CD14-positive monocyte (primary cell): Measurements from ENCODE around the gene SLC1A2. TPM values are rescaled to one million over a fixed set of nuclear protein-coding genes. Genes with fewer than 3 reads are reported as not detected.

Source experiments
- DNase-seq, 3 donors: peaks; one replicate each; pipeline ENCODE4 v3.0.0-alpha.2; 2011 to 2022
- H2AFZ ChIP-seq: 2 replicates; pipeline ENCODE4 v1.6.0; 2012; ENCODE audit warnings: mild to moderate bottlenecking, low read depth, low read length, inconsistent platforms; ENCODE audit not compliant: insufficient read depth, poor library complexity, severe bottlenecking
- H3K27ac ChIP-seq, 2 donors: 1 replicate in 1 of 2; 2 replicates in 1 of 2; pipeline ENCODE4 v1.5.1; 2012 to 2013; ENCODE audit warnings: low read length in 2 of 2, control low read depth in 1 of 2, inconsistent platforms in 1 of 2, low read depth in 1 of 2, mild to moderate bottlenecking in 1 of 2
- H3K27me3 ChIP-seq, 2 donors: one replicate each; pipeline versions ENCODE4 v1.6.0 to v1.6.1; 2011 to 2013; ENCODE audit warnings: low read length in 2 of 2; ENCODE audit not compliant: control insufficient read depth in 2 of 2, insufficient read depth in 2 of 2
- H3K36me3 ChIP-seq, 2 donors: replicated peaks in 1 of 2; 1 replicate in 1 of 2; 2 replicates in 1 of 2; pipeline versions ENCODE4 v1.5.1 to v1.6.1; 2012 to 2013; ENCODE audit warnings: low read length in 2 of 2, control low read depth in 1 of 2, inconsistent platforms in 1 of 2, mild to moderate bottlenecking in 1 of 2; ENCODE audit not compliant: insufficient read depth in 2 of 2, control insufficient read depth in 1 of 2
- H3K4me1 ChIP-seq, 2 donors: 1 replicate in 1 of 2; 2 replicates in 1 of 2; pipeline versions ENCODE4 v1.5.1 to v1.6.1; 2012 to 2013; ENCODE audit warnings: low read length in 2 of 2, control low read depth in 1 of 2, inconsistent platforms in 1 of 2, mild to moderate bottlenecking in 1 of 2, moderate library complexity in 1 of 2; ENCODE audit not compliant: insufficient read depth in 2 of 2, control insufficient read depth in 1 of 2
- H3K4me2 ChIP-seq: replicated peaks from 2 replicates; pipeline ENCODE3; 2012; ENCODE audit warnings: low read length, moderate library complexity, mild to moderate bottlenecking; ENCODE audit not compliant: poor library complexity, severe bottlenecking; ENCODE audit errors: extremely low read depth
- H3K4me3 ChIP-seq, 3 experiments: fragments of 200-600 bp in 1 of 3; sonication (generic) in 1 of 3; replicated peaks in 1 of 3; 1 replicate in 2 of 3; 2 replicates in 1 of 3; pipeline ENCODE4 v1.5.1; 2011 to 2013; ENCODE audit warnings: low read length in 3 of 3, mild to moderate bottlenecking in 3 of 3, control low read depth in 2 of 3, low read depth in 2 of 3, inconsistent platforms in 1 of 3, moderate library complexity in 1 of 3
- H3K79me2 ChIP-seq: 2 replicates; pipeline ENCODE4 v1.6.0; 2012; ENCODE audit warnings: mild to moderate bottlenecking, control low read depth, inconsistent platforms, low read length, moderate library complexity; ENCODE audit not compliant: insufficient read depth
- H3K9ac ChIP-seq: 2 replicates; pipeline ENCODE4 v1.6.0; 2017; ENCODE audit warnings: low read length, mild to moderate bottlenecking; ENCODE audit not compliant: insufficient read depth, poor library complexity, severe bottlenecking
- H3K9me3 ChIP-seq, 2 donors: replicated peaks in 1 of 2; 1 replicate in 1 of 2; 2 replicates in 1 of 2; pipeline versions ENCODE4 v1.5.1 to v1.6.1; 2012 to 2013; ENCODE audit warnings: low read length in 2 of 2, control low read depth in 1 of 2; ENCODE audit not compliant: control insufficient read depth in 1 of 2, insufficient read depth in 1 of 2
- H4K20me1 ChIP-seq: 2 replicates; pipeline ENCODE4 v1.6.0; 2012; ENCODE audit warnings: mild to moderate bottlenecking, low read length, control low read depth, moderate library complexity; ENCODE audit not compliant: insufficient read depth
- H3K27ac Mint-ChIP-seq, 7 donors: one replicate each; pipeline ENCODE4 v1.8.0; 2020; ENCODE audit warnings: mild to moderate bottlenecking in 7 of 7, mixed read lengths in 7 of 7, moderate library complexity in 6 of 7, inconsistent platforms in 2 of 7
- H3K27me3 Mint-ChIP-seq, 3 donors: one replicate each; pipeline ENCODE4 v1.8.0; 2021 to 2022; ENCODE audit warnings: low read depth in 3 of 3, mild to moderate bottlenecking in 3 of 3, mixed read lengths in 3 of 3, moderate library complexity in 3 of 3, inconsistent platforms in 1 of 3
- H3K36me3 Mint-ChIP-seq, 2 donors: one replicate each; pipeline ENCODE4 v1.8.0; 2020; ENCODE audit warnings: mixed read lengths in 2 of 2, inconsistent platforms in 1 of 2, mild to moderate bottlenecking in 1 of 2
- H3K4me1 Mint-ChIP-seq: one replicate; pipeline ENCODE4 v1.8.0; 2020; ENCODE audit warnings: mild to moderate bottlenecking, mixed read lengths
- H3K4me3 Mint-ChIP-seq, 2 donors: one replicate each; pipeline ENCODE4 v1.8.0; 2020; ENCODE audit warnings: mild to moderate bottlenecking in 2 of 2, mixed read lengths in 2 of 2, moderate library complexity in 1 of 2
- H3K9me3 Mint-ChIP-seq, 7 donors: one replicate each; pipeline ENCODE4 v1.8.0; 2020 to 2022; ENCODE audit warnings: mixed read lengths in 7 of 7, mild to moderate bottlenecking in 6 of 7, moderate library complexity in 6 of 7, inconsistent platforms in 2 of 7
- CTCF ChIP-seq: fragments of 200-600 bp; IDR thresholded peaks from one replicate; pipeline ENCODE4 v1.8.0; 2022; ENCODE audit warnings: antibody characterized with exemption, mild to moderate bottlenecking
- WGBS: methylation state at CpG from one replicate; pipeline ENCODE4 v1.1.5; 2013; ENCODE audit warnings: missing lambda C conversion rate; ENCODE audit not compliant: insufficient coverage; 5-methylcytosine and 5-hydroxymethylcytosine counted together
- intact Hi-C, 2 donors: fragments of 100-400 bp; cut with micrococcal nuclease; formaldehyde crosslinking; loops; one replicate each; pipeline versions ENCODE4 v1.15.0 to v1.15.1; 2023
- polyA plus RNA-seq, 3 donors: library from polyadenylated mRNA; depleted of rRNA in 1 of 3; unstranded in 2 of 3; stranded (reverse) in 1 of 3; fragments of 300-500 nt in 2 of 3; fragments of >200 nt in 1 of 3; fragmentation: Illumina TruSeq in 2 of 3; gene quantifications; 1 replicate in 2 of 3; 2 replicates in 1 of 3; pipeline ENCODE4 v1.2.3, GENCODE V29; 2012 to 2021

Gene SLC1A2
- polyA plus RNA-seq, 3 donors = 0.07 TPM; not detected in 2

GRCh38 chr11:35415487-35415886 lies 3.9 kb downstream of the SLC1A2 start:
- no peak for TF ChIP-seq CTCF
- no peaks in the 10 kb centered on the region for H3K36me3 ChIP-seq
- 67% methylated on average over 1 of the region's 2 CpGs for WGBS
- H3K27ac ChIP-seq = no peak overlapping the region
- no peaks in the 10 kb centered on the region for H4K20me1 ChIP-seq
- no peaks in the 10 kb centered on the region for H3K79me2 ChIP-seq
- H3K9ac ChIP-seq = no peak overlapping the region
- H3K36me3 Mint-ChIP-seq = peaks cover 0 to 3% of the 10 kb centered on the region in 2 donors
- H3K9me3 ChIP-seq = peaks cover 3% of the 10 kb centered on the region in 2 donors
- peak overlapping the region in 1 of 7 donors; percentile 20 for H3K27ac Mint-ChIP-seq
- intact Hi-C loops = no loop called here
- no peak overlapping the region for H3K4me2 ChIP-seq
- H3K4me1 Mint-ChIP-seq = peaks cover 15% of the 10 kb centered on the region
- H3K4me3 Mint-ChIP-seq = peak overlapping the region in 1 of 2 donors; percentile 64
- peaks cover 64 to 78% of the 10 kb centered on the region in 2 donors for H3K27me3 ChIP-seq
- peaks cover 11 to 18% of the 10 kb centered on the region in 2 donors for H3K4me1 ChIP-seq
- no peak overlapping the region for H2AFZ ChIP-seq
- H3K4me3 ChIP-seq = no peak overlapping the region
- DNase-seq = no peak
- H3K27me3 Mint-ChIP-seq = peaks cover 60 to 90% (median 69%) of the 10 kb centered on the region in 3 donors
- peaks cover 0 to 9% (median 3%) of the 10 kb centered on the region in 7 donors for H3K9me3 Mint-ChIP-seq

GRCh38 chr11:35414776-35415175 lies 4.6 kb downstream of the SLC1A2 start:
- no peak overlapping the region for H2AFZ ChIP-seq
- no peak for TF ChIP-seq CTCF
- no peak overlapping the region for H3K27ac ChIP-seq
- H3K9me3 Mint-ChIP-seq = peaks cover 0 to 4% (median 0%) of the 10 kb centered on the region in 7 donors
- intact Hi-C loops = no loop called here
- no CpG with 5 or more reads among the region's 2 CpGs for WGBS
- peaks cover 3% of the 10 kb centered on the region in 2 donors for H3K9me3 ChIP-seq
- no peak overlapping the region for H3K27ac Mint-ChIP-seq
- H3K4me3 Mint-ChIP-seq = no peak overlapping the region
- no peak overlapping the region for H3K9ac ChIP-seq
- no peak overlapping the region for H3K4me3 ChIP-seq
- no peaks in the 10 kb centered on the region for H3K79me2 ChIP-seq
- no peaks in the 10 kb centered on the region for H4K20me1 ChIP-seq
- peaks cover 0 to 3% of the 10 kb centered on the region in 2 donors for H3K36me3 Mint-ChIP-seq
- H3K27me3 Mint-ChIP-seq = peaks cover 54 to 84% (median 66%) of the 10 kb centered on the region in 3 donors
- H3K4me2 ChIP-seq = no peak overlapping the region
- peaks cover 10% of the 10 kb centered on the region for H3K4me1 Mint-ChIP-seq
- no peaks in the 10 kb centered on the region for H3K36me3 ChIP-seq
- H3K4me1 ChIP-seq = peaks cover 6 to 13% of the 10 kb centered on the region in 2 donors
- peaks cover 57 to 73% of the 10 kb centered on the region in 2 donors for H3K27me3 ChIP-seq
- no peak for DNase-seq
